ENCODE data around the gene PLEKHA4. TPM values are rescaled to one million over a fixed set of nuclear protein-coding genes. Genes with fewer than 3 reads are reported as not detected.

The PLEKHA4 gene
- total and polyA plus RNA-seq, 10 of the 15 experiments (the other 5 are each of a cell fraction or from before 2014, with no cell fraction given), result 0.13 to 10.0 (median 6.4) TPM; not detected in 1

DNA sequence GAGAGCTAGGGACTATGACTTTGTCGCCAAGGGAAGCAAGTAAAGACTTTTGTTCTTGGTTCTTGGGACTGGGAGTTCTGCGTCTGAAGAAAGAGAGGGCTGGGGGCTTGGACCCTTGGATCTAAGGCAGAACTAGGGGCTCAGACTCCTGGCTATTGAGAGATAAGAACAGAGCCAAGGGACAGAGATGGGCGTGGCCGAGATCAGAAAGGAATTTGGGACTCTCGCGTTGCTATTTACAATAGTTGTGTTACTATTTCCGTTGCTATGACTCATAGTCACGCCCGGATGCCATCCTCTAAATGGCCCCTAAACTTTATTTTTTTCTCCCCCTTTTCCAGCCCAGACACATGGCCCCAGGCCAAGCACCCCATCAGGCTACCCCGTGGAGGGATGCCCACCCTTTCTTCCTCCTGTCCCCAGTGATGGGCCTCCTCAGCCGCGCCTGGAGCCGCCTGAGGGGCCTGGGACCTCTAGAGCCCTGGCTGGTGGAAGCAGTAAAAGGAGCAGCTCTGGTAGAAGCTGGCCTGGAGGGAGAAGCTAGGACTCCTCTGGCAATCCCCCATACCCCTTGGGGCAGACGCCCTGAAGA, 4.6 kb upstream of the PLEKHA4 start (continued):
- TF ChIP-seq, protein P1, sequence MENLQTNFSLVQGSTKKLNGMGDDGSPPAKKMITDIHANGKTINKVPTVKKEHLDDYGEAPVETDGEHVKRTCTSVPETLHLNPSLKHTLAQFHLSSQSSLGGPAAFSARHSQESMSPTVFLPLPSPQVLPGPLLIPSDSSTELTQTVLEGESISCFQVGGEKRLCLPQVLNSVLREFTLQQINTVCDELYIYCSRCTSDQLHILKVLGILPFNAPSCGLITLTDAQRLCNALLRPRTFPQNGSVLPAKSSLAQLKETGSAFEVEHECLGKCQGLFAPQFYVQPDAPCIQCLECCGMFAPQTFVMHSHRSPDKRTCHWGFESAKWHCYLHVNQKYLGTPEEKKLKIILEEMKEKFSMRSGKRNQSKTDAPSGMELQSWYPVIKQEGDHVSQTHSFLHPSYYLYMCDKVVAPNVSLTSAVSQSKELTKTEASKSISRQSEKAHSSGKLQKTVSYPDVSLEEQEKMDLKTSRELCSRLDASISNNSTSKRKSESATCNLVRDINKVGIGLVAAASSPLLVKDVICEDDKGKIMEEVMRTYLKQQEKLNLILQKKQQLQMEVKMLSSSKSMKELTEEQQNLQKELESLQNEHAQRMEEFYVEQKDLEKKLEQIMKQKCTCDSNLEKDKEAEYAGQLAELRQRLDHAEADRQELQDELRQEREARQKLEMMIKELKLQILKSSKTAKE (IDR thresholded peaks at IDR 0.05; ENCODE audit: low read depth, poor library complexity, severe bottlenecking), result peak; percentile 43
- TF ChIP-seq BHLHE40 (IDR thresholded peaks at IDR 0.05; ENCODE audit: borderline replicate concordance in 1 of 2, low read depth in 2 of 2, low read length in 1 of 2), result peak; percentile 71 to 74; a peak in 3 of 4 replicates
- no peak for TF ChIP-seq FOXM1 (IDR thresholded peaks at IDR 0.05; ENCODE audit: low read depth, low read length)
- peak; percentile 42; the same call in 1 of the 2 replicates for TF ChIP-seq JUND (IDR thresholded peaks at IDR 0.05; ENCODE audit: low read depth, low read length)
- no peak for TF ChIP-seq RCOR1 (conservative IDR thresholded peaks at IDR 0.05; ENCODE audit: low read depth, low read length)
- TF ChIP-seq, protein P2, sequence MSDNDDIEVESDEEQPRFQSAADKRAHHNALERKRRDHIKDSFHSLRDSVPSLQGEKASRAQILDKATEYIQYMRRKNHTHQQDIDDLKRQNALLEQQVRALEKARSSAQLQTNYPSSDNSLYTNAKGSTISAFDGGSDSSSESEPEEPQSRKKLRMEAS (IDR thresholded peaks at IDR 0.05; ENCODE audit: low read depth, low read length), result no peak
- TF ChIP-seq, protein P3, sequence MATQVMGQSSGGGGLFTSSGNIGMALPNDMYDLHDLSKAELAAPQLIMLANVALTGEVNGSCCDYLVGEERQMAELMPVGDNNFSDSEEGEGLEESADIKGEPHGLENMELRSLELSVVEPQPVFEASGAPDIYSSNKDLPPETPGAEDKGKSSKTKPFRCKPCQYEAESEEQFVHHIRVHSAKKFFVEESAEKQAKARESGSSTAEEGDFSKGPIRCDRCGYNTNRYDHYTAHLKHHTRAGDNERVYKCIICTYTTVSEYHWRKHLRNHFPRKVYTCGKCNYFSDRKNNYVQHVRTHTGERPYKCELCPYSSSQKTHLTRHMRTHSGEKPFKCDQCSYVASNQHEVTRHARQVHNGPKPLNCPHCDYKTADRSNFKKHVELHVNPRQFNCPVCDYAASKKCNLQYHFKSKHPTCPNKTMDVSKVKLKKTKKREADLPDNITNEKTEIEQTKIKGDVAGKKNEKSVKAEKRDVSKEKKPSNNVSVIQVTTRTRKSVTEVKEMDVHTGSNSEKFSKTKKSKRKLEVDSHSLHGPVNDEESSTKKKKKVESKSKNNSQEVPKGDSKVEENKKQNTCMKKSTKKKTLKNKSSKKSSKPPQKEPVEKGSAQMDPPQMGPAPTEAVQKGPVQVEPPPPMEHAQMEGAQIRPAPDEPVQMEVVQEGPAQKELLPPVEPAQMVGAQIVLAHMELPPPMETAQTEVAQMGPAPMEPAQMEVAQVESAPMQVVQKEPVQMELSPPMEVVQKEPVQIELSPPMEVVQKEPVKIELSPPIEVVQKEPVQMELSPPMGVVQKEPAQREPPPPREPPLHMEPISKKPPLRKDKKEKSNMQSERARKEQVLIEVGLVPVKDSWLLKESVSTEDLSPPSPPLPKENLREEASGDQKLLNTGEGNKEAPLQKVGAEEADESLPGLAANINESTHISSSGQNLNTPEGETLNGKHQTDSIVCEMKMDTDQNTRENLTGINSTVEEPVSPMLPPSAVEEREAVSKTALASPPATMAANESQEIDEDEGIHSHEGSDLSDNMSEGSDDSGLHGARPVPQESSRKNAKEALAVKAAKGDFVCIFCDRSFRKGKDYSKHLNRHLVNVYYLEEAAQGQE (IDR thresholded peaks at IDR 0.05; ENCODE audit: low read depth, low read length), result no peak
- TF ChIP-seq, protein P4, sequence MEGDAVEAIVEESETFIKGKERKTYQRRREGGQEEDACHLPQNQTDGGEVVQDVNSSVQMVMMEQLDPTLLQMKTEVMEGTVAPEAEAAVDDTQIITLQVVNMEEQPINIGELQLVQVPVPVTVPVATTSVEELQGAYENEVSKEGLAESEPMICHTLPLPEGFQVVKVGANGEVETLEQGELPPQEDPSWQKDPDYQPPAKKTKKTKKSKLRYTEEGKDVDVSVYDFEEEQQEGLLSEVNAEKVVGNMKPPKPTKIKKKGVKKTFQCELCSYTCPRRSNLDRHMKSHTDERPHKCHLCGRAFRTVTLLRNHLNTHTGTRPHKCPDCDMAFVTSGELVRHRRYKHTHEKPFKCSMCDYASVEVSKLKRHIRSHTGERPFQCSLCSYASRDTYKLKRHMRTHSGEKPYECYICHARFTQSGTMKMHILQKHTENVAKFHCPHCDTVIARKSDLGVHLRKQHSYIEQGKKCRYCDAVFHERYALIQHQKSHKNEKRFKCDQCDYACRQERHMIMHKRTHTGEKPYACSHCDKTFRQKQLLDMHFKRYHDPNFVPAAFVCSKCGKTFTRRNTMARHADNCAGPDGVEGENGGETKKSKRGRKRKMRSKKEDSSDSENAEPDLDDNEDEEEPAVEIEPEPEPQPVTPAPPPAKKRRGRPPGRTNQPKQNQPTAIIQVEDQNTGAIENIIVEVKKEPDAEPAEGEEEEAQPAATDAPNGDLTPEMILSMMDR (IDR thresholded peaks at IDR 0.05 in 2 of 3, conservative IDR thresholded peaks at IDR 0.05 in 1 of 3; ENCODE audit: control insufficient read depth in 2 of 3, extremely low read depth in 1 of 3, insufficient read depth in 1 of 3, low read depth in 3 of 3, low read length in 3 of 3), result no peak
- TF ChIP-seq SUZ12 (IDR thresholded peaks at IDR 0.05; ENCODE audit: unreplicated experiment), result no peak
- no peak for TF ChIP-seq SP1 (IDR thresholded peaks at IDR 0.05; ENCODE audit: low read depth, low read length)
- peak; percentile 67 for TF ChIP-seq JUNB (IDR thresholded peaks at IDR 0.05)
- TF ChIP-seq SIX5 (IDR thresholded peaks at IDR 0.05; ENCODE audit: low read depth, low read length, severe bottlenecking), result no peak
- no peak for TF ChIP-seq PAX8 (IDR thresholded peaks at IDR 0.05)
- no peak for TF ChIP-seq RAD51 (IDR thresholded peaks at IDR 0.05)
